ENCODE data around the gene ACTL8.
"Not testable (repeated sequence)": the region's sequence is repeated elsewhere in the genome, so short reads cannot be mapped to it uniquely, and the experiment has no call there.

The ACTL8 gene

GRCh38 chr1:17735348-17735747, 19.8 kb upstream of the ACTL8 start:
- no peak for DNase-seq (ENCODE audit: low read depth, low spot score)

- DNase-seq (ENCODE audit: low read depth, low spot score) = no peak
Observed at GRCh38 chr1:17735793-17736192, 19.3 kb upstream of the ACTL8 start.

- DNase-seq (ENCODE audit: low read depth, low spot score) = no peak
Observed at GRCh38 chr1:17736625-17737024, 18.5 kb upstream of the ACTL8 start.

GRCh38 chr1:17739050-17739449, 16.1 kb upstream of the ACTL8 start:
- no peak for DNase-seq (ENCODE audit: low read depth, low spot score)

- no peak for DNase-seq (ENCODE audit: low read depth, low spot score)
Observed at GRCh38 chr1:17741052-17741451, 14.1 kb upstream of the ACTL8 start.

- no peak for DNase-seq (ENCODE audit: low read depth, low spot score)
Observed at GRCh38 chr1:17742583-17742982, 12.6 kb upstream of the ACTL8 start.

GRCh38 chr1:17743008-17743647, 12.0 kb upstream of the ACTL8 start:
- DNase-seq (ENCODE audit: low read depth, low spot score) = no peak

GRCh38 chr1:17743925-17744324, 11.2 kb upstream of the ACTL8 start:
- no peak for DNase-seq (ENCODE audit: low read depth, low spot score)

- no peak for DNase-seq (ENCODE audit: low read depth, low spot score)
Observed at GRCh38 chr1:17744666-17745478, 10.3 kb upstream of the ACTL8 start.

GRCh38 chr1:17745479-17745955, 9.6 kb upstream of the ACTL8 start:
- no peak for DNase-seq (ENCODE audit: low read depth, low spot score)

GRCh38 chr1:17746281-17746680, 8.9 kb upstream of the ACTL8 start:
- DNase-seq (ENCODE audit: low read depth, low spot score) = not testable (repeated sequence)

- no peak for DNase-seq (ENCODE audit: low read depth, low spot score)
Observed at GRCh38 chr1:17746920-17747319, 8.2 kb upstream of the ACTL8 start.

GRCh38 chr1:17750333-17750732, 4.8 kb upstream of the ACTL8 start:
- DNase-seq (ENCODE audit: low read depth, low spot score) = no peak

- DNase-seq (ENCODE audit: low read depth, low spot score) = no peak
Observed at GRCh38 chr1:17752356-17752755, 2.8 kb upstream of the ACTL8 start.

- DNase-seq (ENCODE audit: low read depth, low spot score) = no peak
Observed at GRCh38 chr1:17757426-17757825, 2.3 kb downstream of the ACTL8 start.

GRCh38 chr1:17759114-17759513, 4.0 kb downstream of the ACTL8 start:
- no peak for DNase-seq (ENCODE audit: low read depth, low spot score)

GRCh38 chr1:17762313-17762712, 7.2 kb downstream of the ACTL8 start:
- DNase-seq (ENCODE audit: low read depth, low spot score) = no peak

GRCh38 chr1:17763417-17763816, 8.3 kb downstream of the ACTL8 start:
- no peak for DNase-seq (ENCODE audit: low read depth, low spot score)

GRCh38 chr1:17763995-17764394, 8.9 kb downstream of the ACTL8 start:
- no peak for DNase-seq (ENCODE audit: low read depth, low spot score)

- no peak for DNase-seq (ENCODE audit: low read depth, low spot score)
Observed at GRCh38 chr1:17764591-17764990, 9.5 kb downstream of the ACTL8 start.

- DNase-seq (ENCODE audit: low read depth, low spot score) = peak; percentile 33
Observed at GRCh38 chr1:17765444-17766411, 10.6 kb downstream of the ACTL8 start.

- peak; percentile 38 for DNase-seq (ENCODE audit: low read depth, low spot score)
Observed at GRCh38 chr1:17768651-17769241, 13.6 kb downstream of the ACTL8 start.

All from brain pericyte (primary cell).